Measurements from ENCODE around the gene HIBADH. TPM values are rescaled to one million over a fixed set of nuclear protein-coding genes. Genes with fewer than 3 reads are reported as not detected.

HIBADH gene
- total and polyA plus RNA-seq, 7 experiments from 2014 or later, result 8.0 to 46.2 (median 14.7) TPM

DNA sequence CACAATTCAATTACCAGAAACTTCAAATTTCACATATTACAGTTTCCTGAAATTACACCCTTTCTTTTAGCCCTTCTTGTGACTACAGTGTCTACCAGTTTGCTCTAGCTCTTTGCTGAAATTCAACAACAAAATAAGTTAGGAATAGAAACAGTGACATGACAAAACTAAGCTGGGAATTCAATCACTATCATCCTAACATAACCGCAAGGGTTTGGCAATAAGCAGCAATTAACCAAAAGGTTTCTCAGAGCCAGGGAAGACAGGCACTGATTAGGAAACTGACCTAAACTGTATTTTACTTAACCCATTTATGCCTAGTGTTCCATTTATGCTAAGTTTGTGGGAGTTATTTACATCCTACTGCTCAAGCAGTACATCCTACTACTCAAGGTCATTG is 31.3 kb downstream of the HIBADH start:
- H3K27me3 ChIP-seq (ENCODE audit: control insufficient read depth in 2 of 2, insufficient read depth in 2 of 2, low read length in 2 of 2), result no peaks in the 10 kb centered on the region
- no peak overlapping the region for H3K4me3 ChIP-seq (ENCODE audit: low read length)
- H3K9me3 ChIP-seq (ENCODE audit: control insufficient read depth in 2 of 3, low read length in 3 of 3), result no peaks in the 10 kb centered on the region
- Mint-ChIP-seq H3K9me3 (no peaks in the 10 kb centered on the region), H3K27me3 (no peaks in the 10 kb centered on the region), H3K36me3 (peaks cover 3 to 55% (median 30%) of the 10 kb centered on the region in 5 donors), H3K4me3 (no peak overlapping the region), H3K4me1 (peaks cover 3 to 19% (median 9%) of the 10 kb centered on the region in 7 donors), H3K27ac (no peak overlapping the region)
- CTCF ChIA-PET, result no interaction called here
- peaks cover 0 to 2% (median 0%) of the 10 kb centered on the region in 3 experiments for H3K36me3 ChIP-seq (ENCODE audit: control insufficient read depth in 2 of 3, insufficient read depth in 3 of 3, low read length in 3 of 3)
- no peak overlapping the region for H3K27ac ChIP-seq (ENCODE audit: low read depth, low read length)
- intact Hi-C loops (cut with micrococcal nuclease), result no loop called here
- DNase-seq (no peak), ATAC-seq (no peak)
- H3K4me1 ChIP-seq (ENCODE audit: control insufficient read depth in 2 of 2, insufficient read depth in 2 of 2, low read length in 2 of 2), result no peaks in the 10 kb centered on the region
- POLR2A ChIA-PET, result interaction anchor here (0.6 kb wide), 1 partner anchor 1846 kb away, joined by 3 read pairs; no protein-coding TSS in a partner anchor

DNA sequence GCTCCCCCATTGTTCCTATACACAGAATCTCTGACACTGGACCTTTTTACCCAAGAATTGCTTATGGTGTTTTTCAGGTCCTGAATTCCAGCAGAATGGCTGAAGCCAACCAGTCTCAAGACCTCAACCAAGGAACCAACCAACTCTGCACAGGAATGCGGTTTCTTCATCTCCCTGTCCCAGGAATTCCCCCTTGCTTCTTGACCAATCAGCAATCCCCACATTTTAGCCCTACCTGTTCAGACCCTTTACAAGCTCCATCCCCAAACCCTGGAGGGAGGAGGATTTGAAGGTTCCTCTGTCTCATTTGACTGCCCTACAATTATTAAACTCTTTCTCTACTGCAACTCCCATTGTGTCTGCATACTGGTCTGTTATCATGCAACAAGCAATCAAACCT is 35.5 kb downstream of the HIBADH start:
- ATAC-seq (no peak), DNase-seq (no peak)
- ChIA-PET CTCF (no interaction called here), POLR2A (no interaction called here)
- Mint-ChIP-seq H3K36me3 (peaks cover 3 to 66% (median 54%) of the 10 kb centered on the region in 5 donors), H3K4me1 (no peaks in the 10 kb centered on the region), H3K27ac (no peak overlapping the region), H3K9me3 (peaks cover 3 to 22% (median 15%) of the 10 kb centered on the region in 11 donors), H3K27me3 (no peaks in the 10 kb centered on the region), H3K4me3 (no peak overlapping the region)
- Histone ChIP-seq H3K27ac (ENCODE audit: low read depth, low read length) (no peak overlapping the region), H3K4me3 (ENCODE audit: low read length) (no peak overlapping the region), H3K9me3 (ENCODE audit: control insufficient read depth in 2 of 3, low read length in 3 of 3) (no peaks in the 10 kb centered on the region), H3K4me1 (ENCODE audit: control insufficient read depth in 2 of 2, insufficient read depth in 2 of 2, low read length in 2 of 2) (no peaks in the 10 kb centered on the region), H3K36me3 (ENCODE audit: control insufficient read depth in 2 of 3, insufficient read depth in 3 of 3, low read length in 3 of 3) (peaks cover 0 to 2% (median 0%) of the 10 kb centered on the region in 3 experiments), H3K27me3 (ENCODE audit: control insufficient read depth in 2 of 2, insufficient read depth in 2 of 2, low read length in 2 of 2) (no peaks in the 10 kb centered on the region)
- intact Hi-C loops (cut with micrococcal nuclease), result no loop called here

DNA sequence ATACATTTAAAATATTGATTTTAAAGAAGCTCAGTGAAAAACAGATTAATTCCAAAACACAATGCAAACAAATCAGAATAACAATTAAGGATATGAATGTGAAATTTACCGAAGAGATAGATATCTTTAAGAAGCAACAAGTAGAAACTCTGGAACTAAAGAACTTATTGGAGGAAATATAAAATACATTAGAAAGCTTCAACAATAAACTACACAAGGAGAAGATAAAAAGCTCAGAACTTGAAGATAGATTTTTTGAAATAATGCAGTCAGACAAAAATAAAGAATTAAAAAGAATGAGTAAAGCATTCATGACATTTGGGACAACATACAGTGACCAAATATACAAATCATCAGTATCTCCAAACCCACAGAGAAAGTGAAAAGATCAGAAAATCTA is 43.2 kb downstream of the HIBADH start:
- no peak for DNase-seq
- H3K9me3 Mint-ChIP-seq, result peaks cover 10 to 63% (median 43%) of the 10 kb centered on the region in 11 donors
- intact Hi-C loops (cut with micrococcal nuclease), result no loop called here

DNA sequence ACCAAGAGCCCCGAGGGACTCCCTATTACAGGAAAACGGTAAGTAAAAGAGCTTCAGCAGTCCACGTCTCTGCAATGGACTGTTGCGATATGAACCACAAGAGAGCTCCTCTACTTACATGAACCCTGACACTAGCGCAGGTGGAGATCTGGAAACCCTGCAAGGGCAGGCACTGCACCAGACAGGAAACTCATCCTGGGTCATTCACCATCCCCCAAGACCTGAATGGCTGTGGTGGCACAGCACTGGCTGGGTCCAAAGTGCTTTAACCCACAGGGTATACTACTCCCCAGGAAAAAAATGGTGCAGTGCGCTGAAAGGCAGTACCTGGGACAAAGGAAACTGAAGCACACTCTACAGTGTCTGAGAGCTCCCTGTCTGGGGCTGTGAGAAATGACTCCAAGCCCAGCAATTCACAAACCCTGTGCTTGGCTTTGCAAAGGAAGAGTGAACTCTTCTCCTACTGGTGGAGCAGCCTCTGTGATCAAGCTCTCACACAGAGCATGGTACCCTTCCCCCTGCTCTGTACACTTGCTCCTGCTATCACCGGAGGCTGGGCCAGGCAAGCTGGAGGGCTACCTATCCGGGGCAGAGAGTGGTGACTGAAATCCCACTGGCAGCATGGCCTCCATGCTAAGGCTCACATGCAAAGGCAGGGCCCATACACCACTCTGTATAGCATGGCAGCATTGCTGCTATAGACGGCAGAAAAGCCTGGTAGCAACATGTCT is 44.9 kb downstream of the HIBADH start:
- H3K36me3 Mint-ChIP-seq, result peaks cover 11 to 70% (median 57%) of the 10 kb centered on the region in 5 donors
- ATAC-seq, result no peak
- peaks cover 7 to 48% (median 34%) of the 10 kb centered on the region in 11 donors for H3K9me3 Mint-ChIP-seq

More for the DNA sequence above, 43.2 kb downstream of the HIBADH start:
- no peaks in the 10 kb centered on the region for H3K27me3 Mint-ChIP-seq
- no peak for ATAC-seq
- no peak overlapping the region for H3K27ac Mint-ChIP-seq
- no peaks in the 10 kb centered on the region for H3K4me1 Mint-ChIP-seq
- ChIA-PET CTCF (no interaction called here), POLR2A (no interaction called here)
- no peak overlapping the region for H3K4me3 Mint-ChIP-seq
- Histone ChIP-seq H3K9me3 (ENCODE audit: control insufficient read depth in 2 of 3, low read length in 3 of 3) (peaks cover 0 to 30% (median 4%) of the 10 kb centered on the region in 3 experiments), H3K27me3 (ENCODE audit: control insufficient read depth in 2 of 2, insufficient read depth in 2 of 2, low read length in 2 of 2) (no peaks in the 10 kb centered on the region), H3K4me3 (ENCODE audit: low read length) (no peak overlapping the region), H3K4me1 (ENCODE audit: control insufficient read depth in 2 of 2, insufficient read depth in 2 of 2, low read length in 2 of 2) (no peaks in the 10 kb centered on the region), H3K27ac (ENCODE audit: low read depth, low read length) (no peak overlapping the region), H3K36me3 (ENCODE audit: control insufficient read depth in 2 of 3, insufficient read depth in 3 of 3, low read length in 3 of 3) (peaks cover 0 to 5% (median 0%) of the 10 kb centered on the region in 3 experiments)
- peaks cover 16 to 79% (median 70%) of the 10 kb centered on the region in 5 donors for H3K36me3 Mint-ChIP-seq

DNA sequence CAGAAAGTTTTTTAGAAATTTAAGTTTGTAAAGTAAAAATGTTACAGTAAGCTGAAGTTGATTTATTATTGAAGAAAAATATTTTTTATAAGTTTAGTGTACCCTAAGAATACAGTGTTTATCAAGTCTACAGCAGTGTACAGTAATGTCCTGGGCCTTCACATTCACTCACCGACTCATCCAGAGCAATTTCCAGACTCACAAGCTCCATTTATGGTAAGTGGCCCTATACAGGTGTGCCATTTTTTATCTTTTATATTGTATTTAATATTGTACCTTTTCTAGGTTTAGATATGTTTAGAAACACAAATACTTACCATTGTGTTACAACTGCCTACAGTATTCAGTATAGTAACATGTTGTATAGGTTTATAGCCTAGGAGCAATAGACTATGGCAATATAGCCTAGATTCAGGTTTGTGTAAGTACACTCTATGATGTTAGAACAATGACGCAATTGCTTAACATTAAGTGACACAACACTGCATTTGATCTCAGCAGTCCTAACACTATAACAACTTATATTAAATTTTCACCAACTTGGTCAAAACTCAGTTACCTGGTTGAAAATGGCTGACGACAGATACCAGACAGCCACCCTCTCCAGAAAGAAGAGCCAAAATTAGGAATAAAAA is 45.7 kb downstream of the HIBADH start:
- CTCF ChIA-PET, result no interaction called here

More for the DNA sequence above, 44.9 kb downstream of the HIBADH start:
- Histone ChIP-seq H3K4me1 (ENCODE audit: control insufficient read depth in 2 of 2, insufficient read depth in 2 of 2, low read length in 2 of 2) (no peaks in the 10 kb centered on the region), H3K27ac (ENCODE audit: low read depth, low read length) (no peak overlapping the region), H3K27me3 (ENCODE audit: control insufficient read depth in 2 of 2, insufficient read depth in 2 of 2, low read length in 2 of 2) (no peaks in the 10 kb centered on the region), H3K9me3 (ENCODE audit: control insufficient read depth in 2 of 3, low read length in 3 of 3) (peaks cover 0 to 30% (median 4%) of the 10 kb centered on the region in 3 experiments), H3K36me3 (ENCODE audit: control insufficient read depth in 2 of 3, insufficient read depth in 3 of 3, low read length in 3 of 3) (peaks cover 0 to 5% (median 0%) of the 10 kb centered on the region in 3 experiments), H3K4me3 (ENCODE audit: low read length) (no peak overlapping the region)
- ChIA-PET CTCF (no interaction called here), POLR2A (no interaction called here)
- H3K27ac Mint-ChIP-seq, result no peak overlapping the region
- H3K4me3 Mint-ChIP-seq, result no peak overlapping the region
- H3K27me3 Mint-ChIP-seq, result no peaks in the 10 kb centered on the region
- H3K4me1 Mint-ChIP-seq, result no peaks in the 10 kb centered on the region
- intact Hi-C loops (cut with micrococcal nuclease), result no loop called here
- DNase-seq, result no peak

DNA sequence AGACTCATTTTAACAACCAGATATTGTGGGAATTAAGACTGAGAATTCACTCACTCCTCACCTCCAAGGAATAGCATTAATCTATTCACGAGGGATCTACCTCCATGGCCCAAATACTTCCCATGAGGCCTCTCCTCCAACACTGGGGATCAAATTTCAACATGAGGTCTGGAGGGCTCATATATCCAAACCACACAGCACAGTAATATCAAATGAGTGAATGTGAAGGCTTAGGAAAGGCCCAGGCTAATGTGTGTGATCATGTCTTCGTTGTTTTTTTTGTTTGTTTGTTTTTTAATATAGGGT is 46.5 kb downstream of the HIBADH start:
- Mint-ChIP-seq H3K9me3 (peaks cover 7 to 31% (median 24%) of the 10 kb centered on the region in 11 donors), H3K4me3 (no peak overlapping the region), H3K36me3 (peaks cover 3 to 63% (median 51%) of the 10 kb centered on the region in 5 donors), H3K27ac (no peak overlapping the region), H3K4me1 (no peaks in the 10 kb centered on the region), H3K27me3 (no peaks in the 10 kb centered on the region)
- H3K9me3 ChIP-seq (ENCODE audit: control insufficient read depth in 2 of 3, low read length in 3 of 3), result peaks cover 0 to 23% (median 4%) of the 10 kb centered on the region in 3 experiments
- no peak overlapping the region for H3K4me3 ChIP-seq (ENCODE audit: low read length)
- H3K4me1 ChIP-seq (ENCODE audit: control insufficient read depth in 2 of 2, insufficient read depth in 2 of 2, low read length in 2 of 2), result no peaks in the 10 kb centered on the region
- H3K27ac ChIP-seq (ENCODE audit: low read depth, low read length), result no peak overlapping the region
- intact Hi-C loops (cut with micrococcal nuclease), result no loop called here
- H3K27me3 ChIP-seq (ENCODE audit: control insufficient read depth in 2 of 2, insufficient read depth in 2 of 2, low read length in 2 of 2), result no peaks in the 10 kb centered on the region
- CTCF ChIA-PET, result no interaction called here
- ATAC-seq (no peak), DNase-seq (no peak)
- H3K36me3 ChIP-seq (ENCODE audit: control insufficient read depth in 2 of 3, insufficient read depth in 3 of 3, low read length in 3 of 3), result peaks cover 0 to 5% (median 0%) of the 10 kb centered on the region in 3 experiments
- POLR2A ChIA-PET, result no interaction called here

More for the DNA sequence above, 45.7 kb downstream of the HIBADH start:
- no peaks in the 10 kb centered on the region for H3K4me1 ChIP-seq (ENCODE audit: control insufficient read depth in 2 of 2, insufficient read depth in 2 of 2, low read length in 2 of 2)
- no peaks in the 10 kb centered on the region for H3K4me1 Mint-ChIP-seq
- H3K36me3 Mint-ChIP-seq, result peaks cover 3 to 62% (median 49%) of the 10 kb centered on the region in 5 donors
- intact Hi-C loops (cut with micrococcal nuclease), result no loop called here
- peaks cover 7 to 40% (median 27%) of the 10 kb centered on the region in 11 donors for H3K9me3 Mint-ChIP-seq
- H3K27ac Mint-ChIP-seq, result no peak overlapping the region
- no peak for DNase-seq
- no peak overlapping the region for H3K27ac ChIP-seq (ENCODE audit: low read depth, low read length)
- no peaks in the 10 kb centered on the region for H3K27me3 ChIP-seq (ENCODE audit: control insufficient read depth in 2 of 2, insufficient read depth in 2 of 2, low read length in 2 of 2)
- no peak overlapping the region for H3K4me3 ChIP-seq (ENCODE audit: low read length)
- peaks cover 0 to 30% (median 4%) of the 10 kb centered on the region in 3 experiments for H3K9me3 ChIP-seq (ENCODE audit: control insufficient read depth in 2 of 3, low read length in 3 of 3)
- H3K4me3 Mint-ChIP-seq, result no peak overlapping the region
- POLR2A ChIA-PET, result no interaction called here
- peaks cover 0 to 5% (median 0%) of the 10 kb centered on the region in 3 experiments for H3K36me3 ChIP-seq (ENCODE audit: control insufficient read depth in 2 of 3, insufficient read depth in 3 of 3, low read length in 3 of 3)
- no peak for ATAC-seq
- no peaks in the 10 kb centered on the region for H3K27me3 Mint-ChIP-seq
